ENCODE measurements around the gene FSIP2.
"Not testable (repeated sequence)": the region's sequence is repeated elsewhere in the genome, so short reads cannot be mapped to it uniquely, and the experiment has no call there.

Gene FSIP2

GRCh38 chr2:185859506-185859905 lies 120.9 kb downstream of the FSIP2 start:
- peak; percentile 51 for DNase-seq (ENCODE audit: low read depth)

GRCh38 chr2:185860321-185860720 lies 121.7 kb downstream of the FSIP2 start:
- no peak for DNase-seq (ENCODE audit: low read depth)
- TF ChIP-seq CTCF (conservative IDR thresholded peaks at IDR 0.05; ENCODE audit: control insufficient read depth, insufficient read depth, low read depth, low read length) = no peak

More at GRCh38 chr2:185859506-185859905, 120.9 kb downstream of the FSIP2 start:
- no peak overlapping the region for H3K4me3 ChIP-seq (ENCODE audit: control insufficient read depth, low read depth, low read length)
- TF ChIP-seq CTCF (conservative IDR thresholded peaks at IDR 0.05; ENCODE audit: control insufficient read depth, insufficient read depth, low read depth, low read length) = no peak

DNA sequence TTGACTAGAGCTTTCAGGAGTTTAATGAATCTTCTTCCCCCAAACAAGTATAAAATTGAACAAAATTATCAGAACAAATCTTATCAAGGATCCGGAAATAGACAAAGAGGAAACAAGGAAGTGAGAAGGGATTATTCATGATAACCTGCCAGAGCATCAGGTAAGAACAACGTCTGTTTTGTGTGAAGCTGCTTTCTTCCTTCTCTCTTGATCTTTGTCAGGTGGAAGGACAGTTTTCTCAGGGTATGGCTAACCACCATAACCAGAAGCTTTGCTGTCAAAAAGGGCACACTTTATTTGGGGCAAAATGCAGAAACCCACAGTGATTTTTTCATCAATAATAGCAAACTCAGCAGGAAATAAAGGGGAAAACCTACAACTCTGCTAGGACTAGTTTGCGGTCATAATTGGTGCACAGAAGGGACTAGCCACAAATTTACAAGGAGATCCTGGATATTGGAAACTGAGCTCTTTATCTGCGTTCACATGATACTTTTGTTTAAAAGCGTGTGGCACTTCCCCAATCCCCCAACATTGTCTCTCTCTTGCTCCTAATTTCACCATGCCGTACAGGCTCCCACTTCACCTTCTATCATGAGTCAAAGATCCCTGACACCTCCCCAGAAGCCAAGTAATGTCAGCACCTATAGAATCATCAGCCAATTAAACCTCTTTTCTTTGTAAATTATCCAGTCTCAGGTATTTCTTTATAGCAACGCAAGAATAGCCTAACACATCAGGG lies 124.2 kb downstream of the FSIP2 start:
- no peak for DNase-seq (ENCODE audit: low read depth)
- no peak for TF ChIP-seq CTCF (conservative IDR thresholded peaks at IDR 0.05; ENCODE audit: control insufficient read depth, insufficient read depth, low read depth, low read length)
- H3K4me3 ChIP-seq (ENCODE audit: control insufficient read depth, low read depth, low read length) = no peak overlapping the region

More at GRCh38 chr2:185860321-185860720, 121.7 kb downstream of the FSIP2 start:
- no peak overlapping the region for H3K4me3 ChIP-seq (ENCODE audit: control insufficient read depth, low read depth, low read length)

GRCh38 chr2:185864468-185865260 lies 126.1 kb downstream of the FSIP2 start:
- DNase-seq (ENCODE audit: low read depth); H3K4me3 ChIP-seq (ENCODE audit: control insufficient read depth, low read depth, low read length): not testable (repeated sequence)

- no peak for TF ChIP-seq CTCF (conservative IDR thresholded peaks at IDR 0.05; ENCODE audit: control insufficient read depth, insufficient read depth, low read depth, low read length)
- no peak for DNase-seq (ENCODE audit: low read depth)
- H3K4me3 ChIP-seq (ENCODE audit: control insufficient read depth, low read depth, low read length) = no peak overlapping the region
Observed at GRCh38 chr2:185875136-185875931, 136.7 kb downstream of the FSIP2 start.

DNA sequence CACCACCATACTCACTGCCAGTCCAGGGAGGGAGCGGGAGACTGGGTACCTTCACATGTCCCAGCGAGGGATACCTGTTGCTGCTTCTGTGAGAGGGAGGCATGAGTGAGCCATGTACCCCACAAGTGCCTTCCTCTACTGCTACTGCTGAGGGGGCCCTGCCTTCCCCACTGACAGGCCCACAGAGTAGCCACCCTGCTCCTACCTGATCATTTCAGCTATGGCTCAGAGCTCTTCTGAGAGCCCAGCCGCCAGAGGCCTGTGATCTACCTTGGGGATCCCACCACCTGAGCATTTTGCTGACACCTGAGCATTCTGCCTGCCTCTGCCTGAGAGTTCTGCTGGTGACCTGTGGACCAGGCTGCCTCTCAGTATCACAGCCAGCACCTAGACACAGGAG lies 137.6 kb downstream of the FSIP2 start:
- DNase-seq (ENCODE audit: low read depth) = no peak
- no peak overlapping the region for H3K4me3 ChIP-seq (ENCODE audit: control insufficient read depth, low read depth, low read length)
- no peak for TF ChIP-seq CTCF (conservative IDR thresholded peaks at IDR 0.05; ENCODE audit: control insufficient read depth, insufficient read depth, low read depth, low read length)

All from fibroblast of mammary gland (primary cell).